HG03025 (cell line): Measurements from ENCODE around the gene ASXL3.

ENCODE experiments used
- ATAC-seq: cut with Tn5 transposase; IDR thresholded peaks from one replicate; pipeline ENCODE4 v1.9.1; 2021; ENCODE audit warnings: mild to moderate bottlenecking, moderate library complexity; ENCODE audit not compliant: unreplicated experiment, low FRiP score

ASXL3 gene

DNA sequence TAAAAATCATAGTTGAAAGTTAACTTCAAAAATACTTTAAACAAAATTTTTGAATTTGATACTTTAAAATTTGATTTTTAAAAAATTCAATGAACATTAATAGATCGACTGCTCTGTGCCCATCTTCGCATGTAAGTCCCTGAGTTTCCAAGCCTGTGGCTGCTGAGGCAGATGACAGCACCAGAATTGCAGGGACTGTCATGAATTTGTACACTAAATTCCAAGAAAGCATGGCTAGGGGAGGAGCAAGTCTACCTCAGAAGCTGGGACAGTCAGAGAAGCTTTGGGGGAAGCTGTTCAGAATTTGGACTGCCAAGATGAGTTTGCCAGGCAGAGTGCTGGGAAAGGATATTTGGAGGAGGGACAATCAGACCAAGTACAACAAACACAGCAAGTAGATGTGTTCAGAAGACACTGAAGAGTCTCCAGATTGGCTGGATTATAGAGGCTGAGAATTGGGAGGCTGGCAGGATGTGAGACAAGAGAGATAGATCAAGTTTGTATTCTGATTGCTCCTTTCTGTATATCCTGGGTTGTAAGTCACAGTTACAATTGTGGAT is 79.0 kb downstream of the ASXL3 start:
- ATAC-seq = no peak

DNA sequence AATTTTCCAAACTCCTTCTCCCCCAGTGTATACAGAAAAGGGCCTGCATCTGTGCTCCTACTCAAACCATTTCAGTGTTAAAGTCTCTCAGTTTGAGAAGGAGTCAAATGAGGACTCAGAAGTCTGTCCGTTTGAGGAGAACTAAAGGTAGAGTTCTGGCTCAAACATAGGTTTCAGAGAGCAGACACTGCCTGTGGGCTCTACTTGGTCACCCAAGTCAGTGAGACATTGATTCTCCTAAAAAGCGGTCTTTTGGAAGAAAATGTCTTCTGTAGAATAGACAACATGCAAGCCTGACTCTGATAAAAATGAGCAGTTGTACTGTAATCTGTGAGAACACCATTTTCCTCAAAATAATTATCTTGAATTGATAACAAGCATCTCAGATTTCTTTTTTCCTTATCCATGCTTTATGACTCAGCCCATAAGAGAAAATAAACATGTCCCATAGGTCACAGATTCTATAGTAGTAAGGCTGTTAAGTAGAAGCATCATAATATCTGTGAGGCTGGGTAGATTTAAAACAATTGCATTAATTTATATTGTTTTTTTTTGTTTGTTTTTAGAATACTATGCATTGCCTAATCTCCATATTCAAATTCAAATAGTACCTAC is 82.8 kb downstream of the ASXL3 start:
- ATAC-seq = no peak

DNA sequence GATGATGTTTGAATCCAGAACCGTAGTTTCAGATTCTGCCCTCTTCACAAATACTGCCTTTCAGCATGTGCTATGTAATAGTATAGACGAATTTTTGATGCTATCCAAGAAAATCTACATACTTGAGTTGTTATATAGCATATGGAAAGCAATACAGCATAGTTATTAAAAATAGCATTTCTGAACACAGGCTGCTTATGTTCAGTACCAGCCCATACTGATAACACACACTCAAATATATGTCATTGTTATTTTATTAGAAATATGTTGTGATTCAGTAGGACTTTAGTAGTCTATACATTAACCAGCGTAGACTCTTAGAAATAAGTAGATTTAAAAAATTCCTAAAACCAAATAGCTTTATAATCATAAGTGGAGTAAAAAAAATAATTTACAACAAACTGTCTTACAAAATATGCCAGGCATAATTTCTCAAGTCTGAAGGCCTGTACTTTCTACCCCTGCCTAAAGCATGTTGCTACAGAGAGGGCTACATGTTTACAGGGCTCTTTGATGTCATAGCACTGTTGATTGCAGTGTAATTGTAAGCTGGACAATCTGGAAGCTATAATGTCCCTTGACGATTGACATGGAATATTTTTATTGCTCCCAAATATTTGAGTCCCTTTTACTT is 86.3 kb downstream of the ASXL3 start:
- no peak for ATAC-seq

DNA sequence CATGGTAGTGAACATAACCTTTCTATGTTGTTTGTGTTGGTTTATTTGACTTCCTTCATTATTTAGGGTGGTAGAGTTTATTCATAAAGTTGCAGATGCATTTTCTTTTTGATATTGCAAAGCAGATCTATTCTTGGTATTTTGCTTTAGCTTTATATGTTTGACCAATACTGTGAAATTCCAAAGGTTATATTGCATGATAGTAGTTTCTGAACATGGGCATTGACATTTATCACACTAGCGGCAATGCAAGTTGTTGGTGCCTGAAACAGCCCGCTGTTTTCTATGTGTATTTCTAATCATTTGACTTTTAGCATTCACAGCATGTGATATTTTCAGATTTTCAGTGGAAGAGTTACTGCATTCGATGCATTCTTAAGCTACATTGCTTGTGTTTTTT is 87.2 kb downstream of the ASXL3 start:
- ATAC-seq = no peak

DNA sequence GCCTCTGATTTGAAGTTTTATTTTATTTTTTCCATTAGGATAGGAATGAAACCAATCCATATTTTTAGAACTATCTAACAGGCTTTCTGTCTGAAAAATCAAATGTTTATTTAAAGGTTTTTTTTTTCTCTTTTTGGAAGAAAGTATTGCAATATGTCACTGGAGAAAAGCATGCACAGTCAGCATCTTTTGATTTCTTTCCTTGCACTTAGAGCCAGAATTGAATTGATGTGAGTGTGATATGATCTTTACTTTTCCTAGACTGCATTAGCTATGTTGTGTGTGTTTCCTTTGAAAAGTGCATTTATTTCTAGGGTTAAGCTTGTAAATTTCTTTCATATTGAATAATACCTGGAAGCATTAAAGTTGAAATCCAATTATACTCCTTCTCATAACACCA is 87.6 kb downstream of the ASXL3 start:
- ATAC-seq = no peak

DNA sequence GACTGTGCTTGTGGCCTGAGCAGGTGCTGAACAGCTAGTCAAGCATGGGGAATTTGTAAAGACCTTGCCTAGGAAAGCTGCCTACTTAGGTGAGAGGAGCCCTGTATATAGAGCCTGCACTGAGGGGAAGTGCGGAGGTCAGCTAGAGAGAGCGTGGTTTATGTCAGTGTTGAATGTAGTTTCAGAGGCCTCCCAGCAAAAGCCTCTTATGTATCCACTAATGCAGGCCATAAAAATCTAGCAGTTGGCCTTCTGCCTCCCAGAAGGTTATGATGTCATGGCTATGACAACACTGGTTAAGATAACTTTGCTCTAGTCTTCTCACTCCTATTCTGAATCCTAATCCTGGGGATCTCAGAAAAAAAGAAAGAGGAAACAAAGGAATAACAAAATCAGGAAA is 88.9 kb downstream of the ASXL3 start:
- no peak for ATAC-seq

DNA sequence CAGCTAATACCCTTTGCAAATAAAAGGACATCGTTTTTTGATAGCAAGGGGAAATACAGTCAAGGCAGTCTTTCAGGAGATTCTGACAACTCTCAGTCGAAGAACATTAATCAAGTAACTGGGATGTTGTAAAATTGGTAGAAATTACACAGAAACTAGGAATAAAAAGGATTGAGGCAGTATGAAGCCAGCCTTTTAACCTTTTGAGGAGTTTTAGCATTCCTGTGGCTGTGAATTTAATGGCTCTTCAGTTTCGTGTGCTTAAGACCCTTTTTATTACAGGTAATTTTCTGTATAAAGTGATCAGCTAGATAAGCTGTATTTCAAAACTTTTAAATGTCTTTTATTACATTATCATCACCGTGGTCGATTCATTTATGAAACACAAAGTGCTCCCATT is 91.6 kb downstream of the ASXL3 start:
- ATAC-seq = no peak

DNA sequence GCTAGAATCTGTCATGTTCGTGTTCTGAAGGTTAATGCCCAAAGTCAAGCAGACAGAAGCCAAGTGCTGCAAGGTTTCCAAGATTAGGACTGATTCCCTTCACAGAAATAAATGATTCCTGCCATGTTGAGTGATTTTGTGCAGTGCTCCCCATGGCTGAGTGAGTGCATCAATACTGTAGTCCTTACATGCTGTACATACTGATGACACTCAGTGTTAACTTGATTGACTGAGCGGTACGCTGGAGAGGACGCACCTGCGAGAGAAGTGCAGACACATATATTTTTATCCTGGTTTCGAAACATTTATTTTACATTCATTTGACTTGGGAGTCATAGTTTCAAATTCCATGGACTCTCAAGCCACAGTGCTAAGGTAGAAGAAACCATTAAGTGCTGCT is 92.0 kb downstream of the ASXL3 start:
- ATAC-seq = no peak

DNA sequence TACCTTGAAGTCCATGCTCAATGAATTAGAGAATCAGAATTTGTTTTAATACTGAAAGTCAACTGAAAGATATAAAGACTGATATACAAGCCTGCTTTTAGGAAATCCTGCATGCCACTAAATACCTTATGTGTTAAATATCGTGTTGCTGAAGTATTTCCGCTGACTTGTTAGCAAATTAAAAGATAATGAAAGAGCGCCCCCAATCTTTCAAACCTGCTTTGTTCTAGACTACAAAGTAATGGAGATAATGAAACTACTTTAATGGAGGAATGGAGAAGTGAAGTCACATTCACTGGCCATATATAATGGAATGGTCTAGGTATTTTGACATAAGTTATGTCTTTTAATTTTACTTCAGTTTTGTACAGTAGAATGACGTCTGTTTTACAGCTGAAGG is 95.7 kb downstream of the ASXL3 start:
- ATAC-seq = no peak

DNA sequence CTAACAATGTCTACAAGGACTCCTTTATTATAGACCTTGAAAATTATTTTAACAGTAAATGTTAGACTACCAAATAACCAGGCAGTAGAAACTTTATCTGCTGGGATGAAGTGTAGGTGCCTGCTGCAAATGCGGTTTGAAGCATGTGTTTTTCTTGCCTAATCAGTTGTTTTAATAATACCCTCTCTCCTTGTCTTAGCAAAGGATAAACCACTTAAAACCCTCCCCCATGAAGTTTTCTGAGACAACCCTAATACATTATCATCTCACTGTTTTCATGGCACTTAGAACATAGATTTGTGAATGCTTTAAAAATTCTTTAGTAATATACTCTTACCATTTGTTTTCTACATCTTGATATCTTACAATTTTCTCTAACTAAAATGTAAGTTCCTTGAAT is 98.6 kb downstream of the ASXL3 start:
- no peak for ATAC-seq

DNA sequence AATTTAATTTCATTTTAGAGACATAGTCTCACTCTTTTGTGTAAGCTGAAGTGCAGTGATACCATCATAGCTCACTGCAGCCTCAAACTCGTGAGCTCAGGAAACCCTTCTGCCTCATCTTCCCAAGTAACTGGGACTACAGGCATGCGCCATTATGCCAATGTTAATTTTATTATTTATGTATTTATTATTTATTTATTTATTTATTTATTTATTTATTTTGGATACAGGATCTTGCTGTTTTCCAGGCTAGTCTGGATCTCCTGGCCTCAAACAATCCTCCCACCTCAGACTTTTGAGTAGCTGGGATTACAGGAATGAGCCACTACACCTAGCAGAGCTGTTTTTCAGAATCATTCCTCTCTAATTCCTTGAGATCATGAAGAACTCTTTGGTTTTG is 99.9 kb downstream of the ASXL3 start:
- ATAC-seq = no peak

DNA sequence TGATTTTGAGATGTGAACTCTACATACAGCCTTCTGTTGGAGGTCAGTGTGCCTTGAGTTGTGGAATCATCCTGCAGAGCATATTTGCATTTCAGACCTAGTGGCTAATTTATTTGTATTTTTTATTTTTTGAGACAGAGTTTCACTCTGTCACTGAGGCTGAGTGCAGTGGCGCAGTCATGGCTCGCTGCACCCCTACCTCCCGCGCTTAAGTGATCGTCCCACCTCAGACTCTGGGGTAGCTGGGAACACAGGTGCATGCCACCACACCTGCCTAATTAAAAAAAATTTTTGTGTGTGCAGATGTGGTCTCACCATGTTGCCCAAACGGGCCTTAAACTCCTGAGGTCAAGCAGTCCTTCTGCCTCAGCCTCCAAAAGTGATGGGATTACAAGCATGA is 104.4 kb downstream of the ASXL3 start:
- no peak for ATAC-seq

DNA sequence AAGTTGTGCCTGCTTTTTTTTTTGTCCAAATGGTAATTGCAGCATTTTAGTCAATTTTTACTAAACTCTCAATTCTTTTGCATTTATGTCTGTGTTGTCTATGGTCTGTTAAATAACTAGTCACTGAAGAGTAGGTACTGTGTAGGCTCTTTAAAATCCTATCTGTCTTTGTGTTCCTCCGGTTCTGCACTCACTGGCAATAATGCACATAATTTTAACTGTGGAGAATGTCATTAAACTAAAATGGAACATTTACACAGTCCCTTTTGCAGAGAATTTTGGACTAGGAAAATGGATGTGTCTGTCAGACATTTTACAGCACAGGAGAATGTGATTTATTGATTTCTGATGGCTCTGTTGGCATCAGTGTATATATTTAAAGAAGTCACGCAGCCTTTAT is 116.6 kb downstream of the ASXL3 start:
- ATAC-seq = no peak

DNA sequence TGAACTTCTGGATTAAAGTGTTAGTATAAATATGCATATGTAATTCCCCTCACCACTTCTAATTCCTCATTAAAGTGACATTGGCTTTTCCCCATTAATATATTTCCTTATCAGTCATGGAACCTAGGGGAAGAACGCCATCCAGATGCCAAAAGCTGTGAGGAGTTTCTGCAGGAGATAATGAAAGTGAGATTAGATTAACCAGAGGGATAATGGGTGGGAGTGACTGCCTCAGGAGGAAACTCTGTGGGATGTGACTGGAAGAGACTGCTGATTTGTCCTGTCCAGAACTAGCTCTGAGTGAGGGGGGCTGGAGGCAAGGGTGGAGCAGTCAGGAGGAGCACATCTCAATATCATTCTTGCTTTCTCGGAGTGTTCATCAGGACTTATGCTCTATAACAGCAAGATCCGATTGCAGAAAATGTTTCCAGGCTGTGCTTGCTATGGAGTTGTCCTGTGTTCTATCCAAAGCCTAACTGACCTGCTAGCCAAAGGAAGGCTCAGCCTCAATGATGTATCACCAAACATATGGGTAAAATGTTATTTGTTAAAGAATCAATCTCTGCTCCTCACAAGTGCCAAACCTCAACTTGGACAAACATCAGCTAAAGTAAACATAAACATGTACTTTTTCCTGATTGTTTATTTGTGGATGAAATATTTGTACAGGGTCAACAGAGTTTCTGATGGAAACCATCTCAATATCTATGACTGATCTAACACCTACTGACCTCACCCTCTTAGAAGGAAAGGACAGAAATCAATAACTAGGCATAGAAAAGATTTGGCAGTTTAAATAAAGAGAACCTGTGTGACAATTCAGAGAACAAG is 118.5 kb downstream of the ASXL3 start:
- ATAC-seq = no peak

DNA sequence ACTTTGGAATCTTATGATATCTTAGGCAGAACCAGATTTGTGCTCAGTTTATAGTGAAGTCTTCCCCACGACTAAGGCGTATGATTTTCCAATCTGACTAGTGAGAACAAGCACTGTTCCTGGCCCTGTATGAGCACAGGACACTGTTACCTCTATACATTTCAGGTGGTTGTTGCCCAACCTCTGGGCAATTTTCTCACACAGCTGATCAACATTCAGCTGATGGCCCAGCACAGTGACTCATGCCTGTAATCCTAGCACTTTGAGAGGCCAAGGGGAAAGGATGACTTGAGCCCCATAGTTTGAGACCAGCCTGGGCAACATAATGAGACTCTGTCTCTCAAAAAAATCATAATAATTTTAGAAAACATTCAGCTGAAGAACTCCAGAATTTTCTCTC is 119.5 kb downstream of the ASXL3 start:
- no peak for ATAC-seq

DNA sequence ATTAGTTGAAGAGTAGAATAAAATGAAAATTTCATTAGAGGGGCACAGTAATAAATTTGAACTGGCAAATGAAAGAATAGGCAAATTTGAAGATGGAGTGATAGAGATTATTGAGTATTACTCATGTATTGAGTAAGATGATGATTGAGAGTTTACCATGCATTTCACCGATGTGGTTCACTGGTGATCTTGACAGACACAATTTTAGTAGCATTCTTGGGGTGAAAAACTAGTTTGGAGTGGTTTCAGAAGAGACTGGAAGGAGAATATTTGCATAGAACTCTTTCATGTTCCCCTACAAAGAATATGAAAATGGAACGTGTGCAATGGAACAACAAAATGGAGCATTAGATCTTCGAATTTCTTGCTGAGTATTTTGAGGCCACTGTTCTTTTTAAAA is 121.4 kb downstream of the ASXL3 start:
- ATAC-seq = no peak

DNA sequence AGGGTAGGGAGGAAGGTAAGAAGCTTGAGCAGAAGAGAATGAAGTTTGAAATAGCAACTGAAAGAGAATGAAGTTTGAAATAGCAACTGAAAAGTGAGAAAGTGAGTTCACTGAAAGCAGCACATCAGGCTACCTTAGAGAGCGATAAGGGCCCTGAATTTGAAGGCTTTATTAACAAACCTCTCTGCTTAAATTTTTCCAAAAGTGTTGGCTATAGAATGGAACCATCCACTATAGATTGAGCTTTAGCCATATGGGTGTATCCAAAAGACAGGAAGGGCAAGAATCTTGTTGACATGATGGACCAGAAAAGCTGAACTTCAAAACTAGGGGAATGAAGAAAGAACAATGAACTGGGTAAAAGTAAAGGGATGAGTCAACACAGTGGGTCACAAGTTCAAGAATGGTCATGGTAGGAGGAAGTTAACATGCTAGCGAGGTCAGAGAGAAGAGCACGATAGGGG is 122.5 kb downstream of the ASXL3 start:
- peak; percentile 91 for ATAC-seq

DNA sequence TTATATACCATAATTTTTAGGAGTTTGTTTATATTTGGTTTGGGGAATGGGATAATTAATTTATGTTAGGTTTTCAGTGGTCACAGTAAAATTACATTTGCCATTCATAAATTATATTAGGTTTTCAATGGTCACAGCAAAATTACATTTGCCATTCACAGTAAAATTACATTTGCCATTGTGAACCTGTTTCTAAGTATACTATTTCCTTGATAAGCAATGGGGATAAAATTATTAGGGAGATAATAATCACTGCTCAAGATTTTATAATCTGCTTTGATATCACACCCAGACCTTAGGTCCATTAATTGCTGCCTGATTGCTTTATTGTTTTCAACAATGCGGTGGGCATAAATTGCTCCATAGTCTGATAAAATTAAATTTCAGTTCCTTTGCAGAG is 124.6 kb downstream of the ASXL3 start:
- ATAC-seq = no peak

DNA sequence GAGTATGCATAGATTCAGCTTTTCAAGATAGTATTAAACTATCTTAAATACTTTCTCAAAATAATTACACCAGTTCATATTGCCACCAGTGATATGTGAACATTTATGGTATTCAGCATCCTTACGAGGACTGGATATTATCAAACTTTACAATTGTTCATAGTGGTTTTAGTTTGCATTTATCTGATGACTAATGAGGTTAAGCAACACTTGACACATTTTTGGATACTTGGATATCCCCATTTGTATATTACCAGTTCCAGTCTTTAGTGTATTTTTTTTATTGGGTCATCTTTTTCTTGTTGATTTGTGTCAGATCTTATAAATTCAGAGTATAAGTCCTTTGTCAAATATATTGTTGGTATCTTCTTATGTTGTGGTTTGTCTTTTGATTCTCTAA is 128.4 kb downstream of the ASXL3 start:
- no peak for ATAC-seq

DNA sequence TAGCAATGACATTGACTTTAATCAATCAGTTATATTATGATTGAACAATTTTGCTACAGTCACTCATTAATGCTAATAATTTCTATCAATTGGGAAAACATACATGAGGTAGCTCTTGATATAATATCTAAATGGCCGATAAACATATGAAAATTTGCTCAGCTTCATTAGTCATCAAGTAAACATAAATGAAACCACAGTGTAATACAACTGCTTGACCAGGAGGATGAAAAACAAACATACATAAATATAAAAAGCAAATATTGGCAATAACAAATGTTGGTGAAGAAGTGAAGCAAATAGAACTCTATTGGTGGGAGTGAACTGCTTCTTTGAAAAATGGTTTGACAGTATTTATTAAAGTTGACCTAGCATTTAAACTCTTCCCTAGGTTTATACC is 130.9 kb downstream of the ASXL3 start:
- no peak for ATAC-seq

DNA sequence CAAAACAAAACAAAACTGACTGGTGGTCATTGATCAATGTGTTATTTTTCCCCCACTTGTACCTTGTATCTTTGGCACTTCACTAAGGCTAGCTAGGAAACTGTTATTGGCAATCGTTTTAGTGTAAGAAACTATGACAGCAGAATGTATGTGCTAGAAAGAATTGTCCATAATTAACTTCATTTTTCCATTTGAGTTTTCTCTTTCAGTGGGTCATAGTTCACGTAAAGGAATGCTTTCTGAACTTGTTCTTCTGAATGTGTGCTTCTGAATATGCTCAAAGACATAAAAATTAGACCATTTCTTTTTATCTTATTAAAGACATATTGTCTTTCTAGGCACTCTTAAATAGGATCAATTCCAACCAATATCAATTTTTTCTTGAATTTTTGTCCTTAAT is 132.2 kb downstream of the ASXL3 start:
- ATAC-seq = no peak

DNA sequence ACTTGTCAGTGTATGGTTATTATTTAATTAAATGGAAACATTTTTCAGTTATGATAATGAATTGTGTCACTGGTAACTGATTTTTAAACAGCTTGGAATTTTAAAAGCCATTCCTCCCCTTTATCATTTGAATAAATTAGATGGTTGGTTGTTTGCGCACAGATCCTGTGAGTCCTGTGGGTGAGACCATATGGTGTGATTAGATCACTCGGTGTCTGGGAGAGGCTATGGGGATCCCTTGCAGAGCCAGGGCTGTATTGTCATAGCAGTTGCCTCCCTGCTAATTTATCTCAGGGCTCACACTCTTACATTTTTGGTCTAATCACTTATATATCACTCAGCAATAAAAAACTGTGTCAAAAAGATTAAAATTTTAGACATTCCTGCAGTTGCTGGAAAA is 133.5 kb downstream of the ASXL3 start:
- no peak for ATAC-seq
